ENCODE results near the gene GSN.

DNA sequence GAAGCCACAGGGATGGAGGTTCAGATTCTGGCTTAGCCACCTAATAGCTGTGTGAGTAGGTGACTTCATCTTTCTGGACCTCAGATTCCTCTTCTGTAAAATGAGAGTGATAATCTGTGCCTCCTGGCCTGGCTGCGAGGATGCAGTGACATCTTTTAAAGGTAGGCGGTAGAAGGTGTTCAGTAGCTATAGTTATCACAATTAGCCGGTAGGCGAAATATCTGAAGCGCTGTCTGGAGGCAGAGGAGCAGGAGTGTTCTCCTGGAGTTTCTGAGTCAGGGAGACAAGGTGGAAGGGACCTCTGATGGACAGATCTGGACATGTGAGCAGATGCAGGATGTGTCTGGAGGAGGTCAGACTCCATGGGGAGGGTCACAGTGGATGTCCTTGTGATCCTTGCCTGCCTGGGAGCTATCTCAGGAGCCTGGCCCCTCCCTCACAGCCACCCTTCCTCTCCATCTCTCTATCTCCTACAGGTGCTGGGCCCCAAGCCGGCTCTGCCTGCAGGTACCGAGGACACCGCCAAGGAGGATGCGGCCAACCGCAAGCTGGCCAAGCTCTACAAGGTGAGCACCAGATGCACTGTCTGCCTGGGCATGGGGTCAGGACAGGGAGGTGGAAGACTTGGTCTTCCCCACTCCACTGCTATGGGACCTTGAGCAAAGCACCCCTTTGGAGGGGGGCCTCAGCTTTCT lies 45.6 kb downstream of the GSN start:
- TF ChIP-seq CTCF (IDR thresholded peaks at IDR 0.05), result no peak
- TF ChIP-seq POLR2A (IDR thresholded peaks at IDR 0.05), result no peak
